DOHH2 (cell line): Measurements from ENCODE around the gene LRRC2.
A peak's percentile ranks its signal among the peaks of the same experiment; 100 is the strongest.

Source experiments
- H3F3A ChIP-seq: fragments of 200-600 bp; sonication (generic), shearing (Covaris generic); 2 replicates; pipeline ENCODE4 v1.6.0; 2016; ENCODE audit warnings: antibody characterized with exemption, mild to moderate bottlenecking; ENCODE audit not compliant: control insufficient read depth, insufficient read depth
- H3K27ac ChIP-seq: fragments of 200-600 bp; sonication (generic); 2 replicates; pipeline ENCODE4 v1.5.1; 2014; ENCODE audit warnings: low read depth, mild to moderate bottlenecking, low read length, moderate library complexity
- H3K27me3 ChIP-seq: fragments of 200-600 bp; sonication (generic); 2 replicates; pipeline ENCODE4 v1.6.1; 2014; ENCODE audit warnings: mild to moderate bottlenecking, low read length, mixed read lengths; ENCODE audit not compliant: control insufficient read depth
- H3K36me3 ChIP-seq: fragments of 200-600 bp; sonication (generic); 2 replicates; pipeline ENCODE4 v1.6.1; 2014; ENCODE audit warnings: mild to moderate bottlenecking, low read length, moderate library complexity, mixed read lengths; ENCODE audit not compliant: control insufficient read depth
- H3K4me1 ChIP-seq: fragments of 200-600 bp; sonication (generic); 2 replicates; pipeline ENCODE4 v1.6.1; 2014; ENCODE audit warnings: mild to moderate bottlenecking, low read length, mixed read lengths; ENCODE audit not compliant: control insufficient read depth
- H3K4me2 ChIP-seq: fragments of 200-600 bp; sonication (generic); 2 replicates; pipeline ENCODE4 v1.6.0; 2014; ENCODE audit warnings: mild to moderate bottlenecking, low read length, moderate library complexity
- H3K4me3 ChIP-seq: fragments of 200-600 bp; sonication (generic); 2 replicates; pipeline ENCODE4 v1.5.1; 2014; ENCODE audit warnings: mild to moderate bottlenecking, low read length, mixed read lengths
- H3K79me2 ChIP-seq: fragments of 200-600 bp; sonication (generic); 2 replicates; pipeline ENCODE4 v1.6.1; 2014; ENCODE audit warnings: mild to moderate bottlenecking, low read length, mixed read lengths; ENCODE audit not compliant: control insufficient read depth
- H3K9me2 ChIP-seq: fragments of 200-600 bp; sonication (generic); replicated peaks from 2 replicates; pipeline ENCODE4 v1.6.1; 2014; ENCODE audit warnings: mild to moderate bottlenecking, low read length, mixed read lengths; ENCODE audit not compliant: control insufficient read depth
- H3K9me3 ChIP-seq: fragments of 200-600 bp; sonication (generic); 2 replicates; pipeline ENCODE4 v1.6.1; 2014; ENCODE audit warnings: antibody characterized with exemption, low read length, mixed read lengths; ENCODE audit not compliant: control insufficient read depth, insufficient read depth
- H4K20me1 ChIP-seq: fragments of 200-600 bp; sonication (generic); 2 replicates; pipeline ENCODE4 v1.6.0; 2014; ENCODE audit warnings: low read depth, mild to moderate bottlenecking, antibody characterized with exemption, low read length, moderate library complexity; ENCODE audit not compliant: control insufficient read depth, insufficient read depth
- CTCF ChIP-seq: fragments of 200-600 bp; sonication (generic); IDR thresholded peaks from one replicate; pipeline ENCODE4 v1.5.1; 2014; ENCODE audit warnings: antibody characterized with exemption, mild to moderate bottlenecking, low read depth, low read length; ENCODE audit not compliant: poor library complexity, severe bottlenecking
- EZH2phosphoT487 ChIP-seq: fragments of 200-600 bp; sonication (generic); IDR thresholded peaks from 2 replicates; pipeline ENCODE4 v1.6.1; 2017; ENCODE audit warnings: borderline replicate concordance, mild to moderate bottlenecking, antibody characterized with exemption, low read length, moderate library complexity, mixed read lengths

Gene LRRC2

GRCh38 chr3:46553154-46553553 lies 12.9 kb downstream of the LRRC2 start:
- peaks cover 28% of the 10 kb centered on the region for H3F3A ChIP-seq
- H3K27me3 ChIP-seq, result no peaks in the 10 kb centered on the region
- no peaks in the 10 kb centered on the region for H3K9me2 ChIP-seq
- peaks cover 72% of the 10 kb centered on the region for H3K4me1 ChIP-seq
- H4K20me1 ChIP-seq, result no peaks in the 10 kb centered on the region
- peaks cover 3% of the 10 kb centered on the region; the same call in 1 of the 2 replicates for H3K79me2 ChIP-seq
- no peak overlapping the region for H3K4me3 ChIP-seq
- no peak overlapping the region; the same call in 1 of the 2 replicates for H3K4me2 ChIP-seq
- H3K9me3 ChIP-seq, result peaks cover 13% of the 10 kb centered on the region
- H3K27ac ChIP-seq, result no peak overlapping the region
- TF ChIP-seq EZH2phosphoT487 (no peak), CTCF (no peak)
- no peaks in the 10 kb centered on the region; the same call in 1 of the 2 replicates for H3K36me3 ChIP-seq

- no peaks in the 10 kb centered on the region for H3K27me3 ChIP-seq
- H3K4me2 ChIP-seq, result no peak overlapping the region
- H4K20me1 ChIP-seq, result no peaks in the 10 kb centered on the region
- H3K4me1 ChIP-seq, result peaks cover 72% of the 10 kb centered on the region
- H3F3A ChIP-seq, result peaks cover 28% of the 10 kb centered on the region
- peaks cover 3% of the 10 kb centered on the region; the same call in 1 of the 2 replicates for H3K79me2 ChIP-seq
- H3K27ac ChIP-seq, result no peak overlapping the region
- H3K36me3 ChIP-seq, result no peaks in the 10 kb centered on the region; the same call in 1 of the 2 replicates
- TF ChIP-seq EZH2phosphoT487 (no peak), CTCF (no peak)
- H3K9me3 ChIP-seq, result peaks cover 13% of the 10 kb centered on the region
- no peak overlapping the region for H3K4me3 ChIP-seq
- H3K9me2 ChIP-seq, result no peaks in the 10 kb centered on the region
Measured at GRCh38 chr3:46552538-46552937, 13.6 kb downstream of the LRRC2 start.

GRCh38 chr3:46551615-46552014 lies 14.5 kb downstream of the LRRC2 start:
- peaks cover 13% of the 10 kb centered on the region for H3K9me3 ChIP-seq
- peaks cover 80% of the 10 kb centered on the region for H3K4me1 ChIP-seq
- TF ChIP-seq EZH2phosphoT487, result no peak
- TF ChIP-seq CTCF, result no peak
- H3K4me2 ChIP-seq, result no peak overlapping the region
- H3K9me2 ChIP-seq, result no peaks in the 10 kb centered on the region
- H3K27me3 ChIP-seq, result no peaks in the 10 kb centered on the region
- H3K27ac ChIP-seq, result peak overlapping the region; percentile 98
- no peaks in the 10 kb centered on the region; the same call in 1 of the 2 replicates for H3K36me3 ChIP-seq
- no peak overlapping the region for H3K4me3 ChIP-seq
- peaks cover 34% of the 10 kb centered on the region for H3F3A ChIP-seq
- no peaks in the 10 kb centered on the region for H4K20me1 ChIP-seq
- peaks cover 3% of the 10 kb centered on the region; the same call in 1 of the 2 replicates for H3K79me2 ChIP-seq
